ENCODE data around the gene UBE2F. TPM values are rescaled to one million over a fixed set of nuclear protein-coding genes. Genes with fewer than 3 reads are reported as not detected.

Gene UBE2F
- total and polyA plus RNA-seq, 8 donors, result 6.4 to 87.0 (median 44.9) TPM; not detected in 1

DNA sequence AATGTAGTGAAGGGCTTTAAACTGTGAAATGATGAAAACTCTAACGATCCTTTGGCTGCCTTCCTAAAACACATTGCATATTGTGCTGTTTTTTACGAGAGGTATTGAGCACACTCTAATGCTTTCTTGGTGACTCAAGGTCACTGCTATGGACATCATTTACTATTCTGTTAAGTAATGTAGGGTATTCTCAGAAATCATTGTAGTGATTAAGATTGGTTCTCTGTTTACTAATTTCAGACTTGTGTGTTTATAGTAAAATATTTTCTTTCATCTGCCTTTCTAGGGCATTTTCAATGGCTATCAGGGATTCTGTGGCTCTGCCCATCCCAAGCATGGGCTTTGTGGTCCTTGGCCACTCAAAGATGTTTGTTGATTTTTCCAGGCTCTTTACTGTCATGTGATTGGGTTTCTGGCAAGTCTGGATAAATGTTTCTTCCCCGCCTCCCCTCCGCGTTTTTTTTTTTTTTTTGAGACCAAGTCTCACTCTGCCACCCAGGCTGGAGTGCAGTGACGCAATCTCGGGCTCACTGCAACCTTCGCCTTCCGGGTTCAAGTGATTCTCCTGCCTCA lies 29.3 kb downstream of the UBE2F start:
- TF ChIP-seq, protein P1, sequence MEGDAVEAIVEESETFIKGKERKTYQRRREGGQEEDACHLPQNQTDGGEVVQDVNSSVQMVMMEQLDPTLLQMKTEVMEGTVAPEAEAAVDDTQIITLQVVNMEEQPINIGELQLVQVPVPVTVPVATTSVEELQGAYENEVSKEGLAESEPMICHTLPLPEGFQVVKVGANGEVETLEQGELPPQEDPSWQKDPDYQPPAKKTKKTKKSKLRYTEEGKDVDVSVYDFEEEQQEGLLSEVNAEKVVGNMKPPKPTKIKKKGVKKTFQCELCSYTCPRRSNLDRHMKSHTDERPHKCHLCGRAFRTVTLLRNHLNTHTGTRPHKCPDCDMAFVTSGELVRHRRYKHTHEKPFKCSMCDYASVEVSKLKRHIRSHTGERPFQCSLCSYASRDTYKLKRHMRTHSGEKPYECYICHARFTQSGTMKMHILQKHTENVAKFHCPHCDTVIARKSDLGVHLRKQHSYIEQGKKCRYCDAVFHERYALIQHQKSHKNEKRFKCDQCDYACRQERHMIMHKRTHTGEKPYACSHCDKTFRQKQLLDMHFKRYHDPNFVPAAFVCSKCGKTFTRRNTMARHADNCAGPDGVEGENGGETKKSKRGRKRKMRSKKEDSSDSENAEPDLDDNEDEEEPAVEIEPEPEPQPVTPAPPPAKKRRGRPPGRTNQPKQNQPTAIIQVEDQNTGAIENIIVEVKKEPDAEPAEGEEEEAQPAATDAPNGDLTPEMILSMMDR (IDR thresholded peaks at IDR 0.05), result no peak
- TF ChIP-seq POLR2AphosphoS5 (IDR thresholded peaks at IDR 0.05), result no peak
- TF ChIP-seq EP300 (IDR thresholded peaks at IDR 0.05), result no peak
- no peak for TF ChIP-seq POLR2A (IDR thresholded peaks at IDR 0.05)
- Histone ChIP-seq H3K4me3 (no peak overlapping the region), H3K4me1 (peaks cover 0 to 34% (median 4%) of the 10 kb centered on the region in 4 donors), H3K27me3 (no peaks in the 10 kb centered on the region), H3K36me3 (peaks cover 7 to 30% (median 23%) of the 10 kb centered on the region in 4 donors), H3K27ac (no peak overlapping the region), H3K9me3 (no peaks in the 10 kb centered on the region)
- intact Hi-C loops (cut with DNase I; ENCODE audit: low total_unique reads), result no loop called here
- DNase-seq, result no peak
- WGBS, 5 donors, result 67 to 73% (median 69%) methylated on average over 9 of the region's 9 CpGs

DNA sequence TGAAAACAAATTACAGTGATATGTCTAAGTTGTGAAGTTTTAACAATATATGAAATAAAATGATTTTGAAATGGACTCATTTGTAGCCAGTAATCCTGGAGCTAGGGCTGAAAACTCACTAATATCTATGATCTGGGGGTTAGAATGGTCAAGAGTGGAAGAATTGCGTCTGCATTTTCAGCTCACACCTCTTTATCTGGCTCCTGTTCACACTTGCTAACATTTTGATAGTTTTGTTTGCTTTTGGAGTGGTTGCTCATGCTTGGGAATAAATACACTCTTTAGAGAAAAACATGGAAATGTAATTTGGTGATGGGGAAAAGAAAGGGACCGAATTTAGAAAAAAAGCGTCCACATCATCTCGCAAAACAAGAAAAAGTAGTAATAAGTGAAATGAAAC lies 30.7 kb downstream of the UBE2F start:
- 27 to 64% (median 33%) methylated on average over 4 of the region's 4 CpGs for WGBS, 5 donors
- Histone ChIP-seq H3K4me1 (peaks cover 0 to 34% (median 4%) of the 10 kb centered on the region in 4 donors), H3K27ac (peak overlapping the region in 2 of 5 donors; percentile 23), H3K9me3 (no peaks in the 10 kb centered on the region), H3K27me3 (no peaks in the 10 kb centered on the region), H3K4me3 (no peak overlapping the region), H3K36me3 (peaks cover 0 to 24% (median 14%) of the 10 kb centered on the region in 4 donors)
- DNase-seq, result no peak
- no peak for TF ChIP-seq POLR2AphosphoS5 (IDR thresholded peaks at IDR 0.05)
- no peak for TF ChIP-seq EP300 (IDR thresholded peaks at IDR 0.05)
- TF ChIP-seq, protein P1 (IDR thresholded peaks at IDR 0.05), result no peak
- TF ChIP-seq POLR2A (IDR thresholded peaks at IDR 0.05), result no peak
- intact Hi-C loops (cut with DNase I; ENCODE audit: low total_unique reads), result no loop called here

DNA sequence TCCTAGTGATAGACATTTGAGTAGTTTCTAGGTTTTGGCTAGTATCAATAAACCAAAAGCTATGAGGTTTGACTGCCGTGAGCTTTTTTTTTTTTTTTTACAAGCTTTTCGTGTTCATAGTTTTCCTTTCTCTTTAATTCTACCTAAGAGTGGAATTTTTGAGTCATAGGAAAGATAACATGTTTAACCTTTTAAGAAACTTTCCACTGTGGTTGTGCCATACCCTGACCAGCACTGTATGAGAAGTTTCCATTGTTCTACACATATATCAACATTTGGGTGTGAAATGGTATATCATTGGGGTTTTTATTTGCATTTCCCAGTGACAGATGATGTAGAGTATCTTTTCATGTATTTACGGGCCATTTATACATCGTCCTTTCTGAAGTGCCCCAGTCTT lies 31.7 kb downstream of the UBE2F start:
- WGBS, 5 donors, result 28 to 49% (median 35%) methylated on average over 4 of the region's 4 CpGs
- TF ChIP-seq, protein P1 (IDR thresholded peaks at IDR 0.05), result no peak
- peak in 1 of 3 donors; percentile 27 for TF ChIP-seq POLR2AphosphoS5 (IDR thresholded peaks at IDR 0.05)
- DNase-seq, result peak in 1 of 2 donors; percentile 55
- H3K36me3 ChIP-seq, result peaks cover 0 to 18% (median 10%) of the 10 kb centered on the region in 4 donors
- intact Hi-C loops (cut with DNase I; ENCODE audit: low total_unique reads), result no loop called here
- peak overlapping the region in 2 of 5 donors; percentile 23 for H3K27ac ChIP-seq
- no peaks in the 10 kb centered on the region for H3K27me3 ChIP-seq
- peaks cover 0 to 34% (median 4%) of the 10 kb centered on the region in 4 donors for H3K4me1 ChIP-seq
- no peak overlapping the region for H3K4me3 ChIP-seq
- H3K9me3 ChIP-seq, result no peaks in the 10 kb centered on the region

DNA sequence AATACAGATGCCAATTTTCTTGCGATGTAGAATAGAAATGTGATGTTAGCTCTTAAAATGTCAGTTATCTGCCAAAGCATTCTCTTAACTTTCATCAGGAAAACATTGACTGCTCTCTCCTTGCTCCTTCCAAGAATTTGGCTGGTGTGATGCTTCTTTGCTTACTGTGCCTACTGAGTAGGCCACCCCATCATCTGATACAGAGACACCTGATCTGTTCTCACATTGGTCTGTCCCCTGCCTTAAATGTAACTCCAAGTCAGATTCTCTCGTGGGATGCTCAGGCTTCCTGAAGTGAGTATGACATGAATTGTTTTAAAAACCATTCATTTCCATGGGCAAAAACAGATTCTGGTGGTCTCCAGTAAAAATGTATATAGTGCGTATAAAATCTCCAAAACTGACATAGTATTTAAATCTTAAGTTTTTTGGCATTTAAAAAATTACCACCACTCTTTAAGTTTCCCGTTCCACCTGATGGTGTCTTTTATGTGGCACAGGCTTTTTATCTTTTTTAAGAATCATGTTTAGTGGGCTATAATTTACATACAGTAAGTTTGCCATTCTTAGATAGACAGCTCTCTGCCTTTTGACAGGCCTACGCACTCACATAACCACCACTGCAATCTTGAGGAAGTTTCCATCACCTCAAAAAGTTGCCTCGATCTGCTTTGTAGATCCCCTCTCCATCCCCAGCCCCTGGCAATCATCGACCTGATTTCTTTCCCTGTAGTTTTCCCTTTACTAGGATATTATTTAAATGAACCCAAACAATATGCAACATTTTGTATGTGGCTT lies 36.6 kb downstream of the UBE2F start:
- no peaks in the 10 kb centered on the region for H3K9me3 ChIP-seq
- no peak for TF ChIP-seq EP300 (IDR thresholded peaks at IDR 0.05)
- no peak for TF ChIP-seq POLR2A (IDR thresholded peaks at IDR 0.05)
- TF ChIP-seq, protein P1 (IDR thresholded peaks at IDR 0.05), result no peak
- TF ChIP-seq POLR2AphosphoS5 (IDR thresholded peaks at IDR 0.05), result no peak
- 83 to 91% (median 89%) methylated on average over 7 of the region's 7 CpGs for WGBS, 5 donors
- H3K4me3 ChIP-seq, result no peak overlapping the region
- H3K36me3 ChIP-seq, result peaks cover 0 to 15% (median 2%) of the 10 kb centered on the region in 4 donors
- intact Hi-C loops (cut with DNase I; ENCODE audit: low total_unique reads), result no loop called here
- no peak for DNase-seq
- no peaks in the 10 kb centered on the region for H3K27me3 ChIP-seq
- H3K4me1 ChIP-seq, result peaks cover 0 to 17% (median 0%) of the 10 kb centered on the region in 4 donors
- H3K27ac ChIP-seq, result no peak overlapping the region
